ENCODE data around the gene TESK1. TPM values are rescaled to one million over a fixed set of nuclear protein-coding genes. Genes with fewer than 3 reads are reported as not detected.

TESK1 gene
- polyA plus RNA-seq, 2 of the 4 experiments (the other 2 are of a cell fraction): 16.5 to 33.0 TPM

DNA sequence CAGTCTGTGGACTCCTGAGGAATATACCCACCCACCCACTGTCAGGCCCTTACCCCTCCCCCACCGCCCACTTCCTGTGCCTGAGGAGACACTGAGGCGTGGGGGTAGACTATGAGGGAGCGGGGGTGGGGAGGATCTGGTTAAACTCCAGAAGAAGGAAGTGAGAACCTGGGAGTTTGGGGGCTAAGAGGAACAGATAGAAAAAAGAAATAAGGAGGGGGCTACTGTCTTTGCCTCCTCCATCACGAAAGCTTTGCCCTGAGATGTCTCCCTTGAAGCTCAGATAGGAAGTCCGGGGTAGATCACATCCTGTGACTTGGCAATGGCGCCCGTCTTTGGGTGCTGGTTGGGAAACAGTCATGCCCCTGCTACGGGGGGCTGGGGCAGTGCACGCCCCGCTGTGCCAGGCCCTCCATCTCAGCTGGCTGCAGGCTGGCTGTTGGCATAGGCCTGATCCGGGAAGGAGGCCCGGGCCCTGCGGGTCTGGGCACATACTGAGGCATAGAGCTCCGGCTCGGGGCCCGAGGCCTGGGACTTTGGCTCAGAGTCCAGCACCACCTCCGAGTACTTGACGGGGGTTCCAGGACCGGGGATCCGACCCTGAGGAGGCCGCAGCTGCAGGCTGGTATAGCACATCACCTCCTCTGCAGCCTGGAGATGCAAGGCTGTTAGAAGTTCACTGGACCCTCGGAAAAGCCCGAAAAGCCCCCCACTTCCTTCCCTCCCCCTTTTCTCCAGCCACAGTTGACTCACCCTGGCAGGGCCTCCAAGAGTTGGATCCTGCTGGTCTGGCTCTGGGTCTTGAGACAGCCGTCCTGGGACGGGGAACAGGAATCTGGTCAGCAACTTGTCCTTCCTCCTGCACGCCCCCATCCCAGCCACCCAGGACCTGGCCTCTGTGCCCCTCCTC lies 44.6 kb downstream of the TESK1 start:
- WGBS (ENCODE audit: missing lambda C conversion rate): 89% methylated on average over 24 of the region's 26 CpGs
- no peak for FAIRE-seq

DNA sequence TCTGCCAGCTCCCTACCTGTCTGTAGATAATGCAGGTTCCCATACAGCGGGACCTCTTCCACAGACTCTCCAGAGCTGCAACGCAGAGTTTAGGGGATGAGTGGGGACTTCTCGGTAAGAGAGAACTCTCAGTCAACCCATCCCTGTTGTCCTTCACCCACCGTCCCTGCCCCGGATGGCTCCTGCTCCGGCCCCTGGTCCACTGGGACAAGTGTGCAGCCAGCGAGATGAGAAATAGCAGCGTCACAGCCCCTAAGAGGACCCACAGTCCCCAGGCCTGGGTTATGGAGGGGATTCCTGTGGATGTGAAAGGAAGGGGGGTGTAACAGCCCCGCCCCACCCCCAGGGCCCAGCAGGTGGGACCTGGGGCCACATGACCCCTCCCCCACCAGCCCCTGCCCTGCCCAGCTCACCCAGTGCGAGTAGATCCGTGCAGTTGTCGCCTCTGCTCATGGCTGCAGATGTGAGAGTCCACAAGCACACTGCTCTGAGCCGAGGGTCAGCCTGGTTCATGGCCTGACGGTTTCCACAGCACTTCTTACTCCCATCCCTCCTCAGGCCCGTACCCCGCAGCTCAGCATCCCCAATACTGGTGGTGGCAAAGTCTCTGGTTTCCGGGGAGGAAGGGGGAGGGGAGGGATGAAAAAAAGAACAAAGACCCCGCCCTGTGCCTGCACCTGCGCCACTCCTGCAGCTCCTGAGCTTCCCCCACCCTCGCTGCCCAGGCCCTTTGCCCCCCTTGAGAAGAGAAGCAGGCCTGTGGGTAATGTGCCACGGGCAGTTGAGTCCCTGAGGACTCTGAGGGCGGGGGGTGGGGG lies 45.5 kb downstream of the TESK1 start, which contains the start of gene SIT1:
SIT1 (minus strand) TSS at position 591 of the 818 bp plus-strand sequence; CDS start at position 513, 78 bp downstream.
- 86% methylated on average over 18 of the region's 22 CpGs for WGBS (ENCODE audit: missing lambda C conversion rate)
- peaks cover 30% of the 10 kb centered on the region for H3K4me1 ChIP-seq
- no peak for ATAC-seq
- peak within 1 kb of the TSS; percentile 73; the same call in 2 of the 3 replicates for H3K4me2 ChIP-seq
- no peak within 1 kb of the TSS for H3K4me3 ChIP-seq
- no peaks in the 10 kb centered on the region for H3K9me3 ChIP-seq
- H3K27ac ChIP-seq: peak within 1 kb of the TSS; percentile 45 to 65; a peak in 4 of 6 replicates
- TF ChIP-seq RCOR1 (IDR thresholded peaks at IDR 0.05; ENCODE audit: low read depth, low read length): no peak
- TF ChIP-seq, protein P1, sequence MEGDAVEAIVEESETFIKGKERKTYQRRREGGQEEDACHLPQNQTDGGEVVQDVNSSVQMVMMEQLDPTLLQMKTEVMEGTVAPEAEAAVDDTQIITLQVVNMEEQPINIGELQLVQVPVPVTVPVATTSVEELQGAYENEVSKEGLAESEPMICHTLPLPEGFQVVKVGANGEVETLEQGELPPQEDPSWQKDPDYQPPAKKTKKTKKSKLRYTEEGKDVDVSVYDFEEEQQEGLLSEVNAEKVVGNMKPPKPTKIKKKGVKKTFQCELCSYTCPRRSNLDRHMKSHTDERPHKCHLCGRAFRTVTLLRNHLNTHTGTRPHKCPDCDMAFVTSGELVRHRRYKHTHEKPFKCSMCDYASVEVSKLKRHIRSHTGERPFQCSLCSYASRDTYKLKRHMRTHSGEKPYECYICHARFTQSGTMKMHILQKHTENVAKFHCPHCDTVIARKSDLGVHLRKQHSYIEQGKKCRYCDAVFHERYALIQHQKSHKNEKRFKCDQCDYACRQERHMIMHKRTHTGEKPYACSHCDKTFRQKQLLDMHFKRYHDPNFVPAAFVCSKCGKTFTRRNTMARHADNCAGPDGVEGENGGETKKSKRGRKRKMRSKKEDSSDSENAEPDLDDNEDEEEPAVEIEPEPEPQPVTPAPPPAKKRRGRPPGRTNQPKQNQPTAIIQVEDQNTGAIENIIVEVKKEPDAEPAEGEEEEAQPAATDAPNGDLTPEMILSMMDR (IDR thresholded peaks at IDR 0.05): no peak
- TF ChIP-seq, protein P2, sequence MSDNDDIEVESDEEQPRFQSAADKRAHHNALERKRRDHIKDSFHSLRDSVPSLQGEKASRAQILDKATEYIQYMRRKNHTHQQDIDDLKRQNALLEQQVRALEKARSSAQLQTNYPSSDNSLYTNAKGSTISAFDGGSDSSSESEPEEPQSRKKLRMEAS (IDR thresholded peaks at IDR 0.05): no peak
- TF ChIP-seq BHLHE40 (IDR thresholded peaks at IDR 0.05; ENCODE audit: low read depth, low read length): no peak
- no peak for TF ChIP-seq HOXB13 (CRISPR knock-in tag; IDR thresholded peaks at IDR 0.05; ENCODE audit: low read depth)
- TF ChIP-seq JUN (IDR thresholded peaks at IDR 0.05): no peak
- TF ChIP-seq, protein P3, sequence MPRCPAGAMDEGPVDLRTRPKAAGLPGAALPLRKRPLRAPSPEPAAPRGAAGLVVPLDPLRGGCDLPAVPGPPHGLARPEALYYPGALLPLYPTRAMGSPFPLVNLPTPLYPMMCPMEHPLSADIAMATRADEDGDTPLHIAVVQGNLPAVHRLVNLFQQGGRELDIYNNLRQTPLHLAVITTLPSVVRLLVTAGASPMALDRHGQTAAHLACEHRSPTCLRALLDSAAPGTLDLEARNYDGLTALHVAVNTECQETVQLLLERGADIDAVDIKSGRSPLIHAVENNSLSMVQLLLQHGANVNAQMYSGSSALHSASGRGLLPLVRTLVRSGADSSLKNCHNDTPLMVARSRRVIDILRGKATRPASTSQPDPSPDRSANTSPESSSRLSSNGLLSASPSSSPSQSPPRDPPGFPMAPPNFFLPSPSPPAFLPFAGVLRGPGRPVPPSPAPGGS (IDR thresholded peaks at IDR 0.05): no peak
- TF ChIP-seq, protein P4, sequence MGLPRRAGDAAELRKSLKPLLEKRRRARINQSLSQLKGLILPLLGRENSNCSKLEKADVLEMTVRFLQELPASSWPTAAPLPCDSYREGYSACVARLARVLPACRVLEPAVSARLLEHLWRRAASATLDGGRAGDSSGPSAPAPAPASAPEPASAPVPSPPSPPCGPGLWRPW (IDR thresholded peaks at IDR 0.05): no peak
- TF ChIP-seq, protein P5, sequence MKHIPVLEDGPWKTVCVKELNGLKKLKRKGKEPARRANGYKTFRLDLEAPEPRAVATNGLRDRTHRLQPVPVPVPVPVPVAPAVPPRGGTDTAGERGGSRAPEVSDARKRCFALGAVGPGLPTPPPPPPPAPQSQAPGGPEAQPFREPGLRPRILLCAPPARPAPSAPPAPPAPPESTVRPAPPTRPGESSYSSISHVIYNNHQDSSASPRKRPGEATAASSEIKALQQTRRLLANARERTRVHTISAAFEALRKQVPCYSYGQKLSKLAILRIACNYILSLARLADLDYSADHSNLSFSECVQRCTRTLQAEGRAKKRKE (CRISPR knock-in tag; IDR thresholded peaks at IDR 0.05; ENCODE audit: low read depth): no peak
- no peak for TF ChIP-seq SMC3 (IDR thresholded peaks at IDR 0.05)
- no peak for TF ChIP-seq ZFP36 (IDR thresholded peaks at IDR 0.05; ENCODE audit: borderline replicate concordance, partially characterized antibody)
- TF ChIP-seq POLR2A (IDR thresholded peaks at IDR 0.05; ENCODE audit: low read length): no peak
- no peak for TF ChIP-seq HDAC2 (IDR thresholded peaks at IDR 0.05)
- no peak for FAIRE-seq
- no peak for DNase-seq (ENCODE audit: low read depth in 1 of 2, low spot score in 1 of 2)
- CTCF ChIA-PET: interaction anchor here (1.1 to 5.9 kb wide), 4 partner anchors 10 to 46 kb away, joined by 3 to 135 read pairs (median 36); partner anchors contain the start of genes ARHGEF39, CCDC107 and RMRP
- POLR2A ChIA-PET: no interaction called here

More for the DNA sequence above, 44.6 kb downstream of the TESK1 start:
- Histone ChIP-seq H3K27ac (peak overlapping the region in 1 of 2 experiments; percentile 8; a peak in 1 of 6 replicates), H3K9me3 (no peaks in the 10 kb centered on the region), H3K4me3 (no peak overlapping the region), H3K4me2 (no peak overlapping the region), H3K4me1 (peaks cover 30% of the 10 kb centered on the region)
- ChIA-PET POLR2A (no interaction called here), CTCF (interaction anchor here (0.6 to 5.9 kb wide), 6 partner anchors 10 to 116 kb away, joined by 3 to 135 read pairs (median 8); partner anchors contain the start of genes ARHGEF39, CCDC107 and RMRP)
- TF ChIP-seq PHF8 (IDR thresholded peaks at IDR 0.05; ENCODE audit: borderline replicate concordance, low read depth): no peak
- TF ChIP-seq RNF2 (IDR thresholded peaks at IDR 0.05; ENCODE audit: borderline replicate concordance, low read depth): no peak
- TF ChIP-seq RAD21 (conservative IDR thresholded peaks at IDR 0.05 in 1 of 2, IDR thresholded peaks at IDR 0.05 in 1 of 2): no peak
- no peak for TF ChIP-seq HOXA7 (CRISPR knock-in tag; IDR thresholded peaks at IDR 0.05)
- TF ChIP-seq HEYL (CRISPR knock-in tag; IDR thresholded peaks at IDR 0.05): no peak
- TF ChIP-seq, protein P4 (IDR thresholded peaks at IDR 0.05): no peak
- no peak for TF ChIP-seq POLR2A (IDR thresholded peaks at IDR 0.05; ENCODE audit: low read length)
- no peak for TF ChIP-seq ESRRA (IDR thresholded peaks at IDR 0.05; ENCODE audit: borderline replicate concordance, low read length)
- TF ChIP-seq, protein P5 (CRISPR knock-in tag; IDR thresholded peaks at IDR 0.05; ENCODE audit: low read depth): no peak
- TF ChIP-seq ZFP36 (IDR thresholded peaks at IDR 0.05; ENCODE audit: borderline replicate concordance, partially characterized antibody): no peak
- TF ChIP-seq TP53 (CRISPR knock-in tag; IDR thresholded peaks at IDR 0.05): no peak
- TF ChIP-seq ZC3H11A (IDR thresholded peaks at IDR 0.05): no peak
- no peak for TF ChIP-seq CBX2 (IDR thresholded peaks at IDR 0.05; ENCODE audit: borderline replicate concordance, low read depth)
- no peak for TF ChIP-seq ZNF302 (CRISPR knock-in tag; IDR thresholded peaks at IDR 0.05)
- TF ChIP-seq RARB (CRISPR knock-in tag; IDR thresholded peaks at IDR 0.05): no peak
- no peak for TF ChIP-seq CEBPB (IDR thresholded peaks at IDR 0.05)
- no peak for TF ChIP-seq FOSL2 (IDR thresholded peaks at IDR 0.05)
- TF ChIP-seq FOSL2 (CRISPR knock-in tag; IDR thresholded peaks at IDR 0.05): no peak
- TF ChIP-seq HOXB5 (CRISPR knock-in tag; IDR thresholded peaks at IDR 0.05): no peak
- no peak for TF ChIP-seq BHLHE40 (IDR thresholded peaks at IDR 0.05; ENCODE audit: low read depth, low read length)
- DNase-seq (ENCODE audit: low read depth in 1 of 2, low spot score in 1 of 2) (no peak), ATAC-seq (no peak)

All from A549 (cell line).